ENCODE data around the gene CASTOR1.

The CASTOR1 gene

DNA sequence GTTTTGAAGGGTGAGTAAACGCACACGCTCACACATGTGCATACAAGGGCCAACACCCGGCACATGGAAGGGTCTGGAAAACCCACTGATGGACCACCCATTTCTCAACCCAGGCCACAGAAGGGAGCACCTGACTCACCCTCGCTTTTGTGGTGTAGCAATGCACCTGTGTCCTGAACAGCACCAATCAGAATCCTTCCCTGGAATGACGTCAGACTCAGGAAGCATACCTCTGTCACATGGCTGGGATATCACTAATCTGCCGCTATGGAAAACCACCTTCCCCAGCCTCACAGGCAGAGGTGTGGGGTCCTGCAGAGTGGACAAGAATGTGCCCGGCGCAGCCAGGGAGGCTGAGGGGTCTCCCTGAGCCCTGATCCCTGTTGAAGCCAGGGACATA lies 13.7 kb downstream of the CASTOR1 start:
- Histone ChIP-seq H3K27ac (ENCODE audit: insufficient read depth in 1 of 2, low read depth in 1 of 2, low read length in 2 of 2, poor library complexity in 1 of 2, severe bottlenecking in 2 of 2) (no peak overlapping the region), H3K9me3 (ENCODE audit: control extremely low read depth in 1 of 5, control insufficient read depth in 4 of 5, insufficient read depth in 2 of 5, low read depth in 1 of 5, low read length in 4 of 5) (no peaks in the 10 kb centered on the region), H3K4me3 (ENCODE audit: control insufficient read depth in 1 of 7, extremely low read depth in 1 of 7, insufficient read depth in 4 of 7, low read depth in 2 of 7, low read length in 6 of 7) (peak overlapping the region in 1 of 7 experiments; percentile 19), H3K27me3 (replicated peaks in 2 of 5; ENCODE audit: control insufficient read depth in 4 of 5, insufficient read depth in 5 of 5, low read length in 4 of 5) (no peaks in the 10 kb centered on the region), H3K4me1 (ENCODE audit: control extremely low read depth in 1 of 4, control insufficient read depth in 4 of 4, insufficient read depth in 4 of 4, low read length in 3 of 4) (peaks cover 9 to 81% (median 66%) of the 10 kb centered on the region in 4 experiments), H3K36me3 (ENCODE audit: control insufficient read depth in 4 of 4, insufficient read depth in 4 of 4, low read length in 3 of 4) (peaks cover 0 to 5% (median 1%) of the 10 kb centered on the region in 4 experiments)
- peak in 1 of 3 donors; percentile 49 for DNase-seq
- POLR2A ChIA-PET = no interaction called here
- 66% methylated on average over 8 of the region's 8 CpGs for WGBS (ENCODE audit: insufficient coverage)
- CTCF ChIA-PET = interaction anchor here (1.2 kb wide), 1 partner anchor 10 kb away, joined by 5 read pairs; no protein-coding TSS in a partner anchor

- no peaks in the 10 kb centered on the region for H3K27me3 ChIP-seq (replicated peaks in 2 of 5; ENCODE audit: control insufficient read depth in 4 of 5, insufficient read depth in 5 of 5, low read length in 4 of 5)
- ChIA-PET POLR2A (no interaction called here), CTCF (interaction anchor here (1.2 to 1.4 kb wide), 2 partner anchors 14 kb away, joined by 3 read pairs; no protein-coding TSS in a partner anchor)
- no peak overlapping the region for H3K27ac ChIP-seq (ENCODE audit: insufficient read depth in 1 of 2, low read depth in 1 of 2, low read length in 2 of 2, poor library complexity in 1 of 2, severe bottlenecking in 2 of 2)
- peaks cover 9 to 84% (median 68%) of the 10 kb centered on the region in 4 experiments for H3K4me1 ChIP-seq (ENCODE audit: control extremely low read depth in 1 of 4, control insufficient read depth in 4 of 4, insufficient read depth in 4 of 4, low read length in 3 of 4)
- H3K9me3 ChIP-seq (ENCODE audit: control extremely low read depth in 1 of 5, control insufficient read depth in 4 of 5, insufficient read depth in 2 of 5, low read depth in 1 of 5, low read length in 4 of 5) = no peaks in the 10 kb centered on the region
- WGBS (ENCODE audit: insufficient coverage) = 86% methylated on average over 9 of the region's 9 CpGs
- no peak for DNase-seq
- H3K36me3 ChIP-seq (ENCODE audit: control insufficient read depth in 4 of 4, insufficient read depth in 4 of 4, low read length in 3 of 4) = peaks cover 0 to 12% (median 1%) of the 10 kb centered on the region in 4 experiments
- no peak overlapping the region for H3K4me3 ChIP-seq (ENCODE audit: control insufficient read depth in 1 of 7, extremely low read depth in 1 of 7, insufficient read depth in 4 of 7, low read depth in 2 of 7, low read length in 6 of 7)
Observed at GRCh38 chr22:30274437-30274812, 14.9 kb downstream of the CASTOR1 start.

DNA sequence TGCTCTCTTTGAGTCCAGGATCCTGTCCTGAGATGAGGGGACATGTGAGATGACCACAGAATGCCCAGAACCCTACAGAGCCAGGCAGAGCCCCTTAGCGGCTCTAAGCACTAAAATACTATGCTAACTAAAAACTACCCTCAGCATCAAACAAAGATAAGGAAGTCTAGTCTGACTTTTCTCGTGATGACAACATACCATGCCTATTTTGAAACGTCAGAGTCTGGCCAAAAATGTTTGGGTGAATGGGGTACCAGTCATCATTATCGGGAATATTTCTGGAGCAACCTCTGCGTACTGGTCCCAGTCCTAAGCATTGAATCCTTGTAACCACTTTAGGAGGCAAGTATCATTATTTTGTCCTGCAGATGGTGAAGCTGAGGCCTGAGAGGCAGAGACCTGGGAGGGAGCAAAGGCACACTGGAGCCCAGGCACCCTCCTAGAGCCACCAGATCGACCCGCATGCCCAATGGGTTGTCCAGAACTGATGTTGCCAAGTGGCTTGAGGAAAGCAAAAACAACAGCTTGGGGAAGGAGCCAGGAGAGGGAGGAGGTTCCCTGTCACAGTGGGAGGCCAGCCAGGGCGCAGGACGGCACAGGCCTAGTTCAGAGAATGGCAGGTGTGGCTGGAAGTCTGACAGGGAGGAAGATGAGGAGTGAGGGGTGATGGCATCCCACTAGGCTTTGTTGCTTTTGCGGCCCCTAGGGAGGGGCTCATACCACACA lies 15.4 kb downstream of the CASTOR1 start:
- no peak for DNase-seq
- H3K9me3 ChIP-seq (ENCODE audit: control extremely low read depth in 1 of 5, control insufficient read depth in 4 of 5, insufficient read depth in 2 of 5, low read depth in 1 of 5, low read length in 4 of 5) = no peaks in the 10 kb centered on the region
- H3K36me3 ChIP-seq (ENCODE audit: control insufficient read depth in 4 of 4, insufficient read depth in 4 of 4, low read length in 3 of 4) = peaks cover 0 to 17% (median 1%) of the 10 kb centered on the region in 4 experiments
- no peak overlapping the region for H3K27ac ChIP-seq (ENCODE audit: insufficient read depth in 1 of 2, low read depth in 1 of 2, low read length in 2 of 2, poor library complexity in 1 of 2, severe bottlenecking in 2 of 2)
- CTCF ChIA-PET = interaction anchor here (1.2 to 1.4 kb wide), 2 partner anchors 13 to 14 kb away, joined by 3 read pairs; no protein-coding TSS in a partner anchor
- peaks cover 9 to 84% (median 68%) of the 10 kb centered on the region in 4 experiments for H3K4me1 ChIP-seq (ENCODE audit: control extremely low read depth in 1 of 4, control insufficient read depth in 4 of 4, insufficient read depth in 4 of 4, low read length in 3 of 4)
- POLR2A ChIA-PET = no interaction called here
- WGBS (ENCODE audit: insufficient coverage) = 69% methylated on average over 9 of the region's 10 CpGs
- no peaks in the 10 kb centered on the region for H3K27me3 ChIP-seq (replicated peaks in 2 of 5; ENCODE audit: control insufficient read depth in 4 of 5, insufficient read depth in 5 of 5, low read length in 4 of 5)
- H3K4me3 ChIP-seq (ENCODE audit: control insufficient read depth in 1 of 7, extremely low read depth in 1 of 7, insufficient read depth in 4 of 7, low read depth in 2 of 7, low read length in 6 of 7) = no peak overlapping the region

- ChIA-PET POLR2A (no interaction called here), CTCF (interaction anchor here (0.6 kb wide), 1 partner anchor 212 kb away, joined by 4 read pairs; no protein-coding TSS in a partner anchor)
- Histone ChIP-seq H3K27ac (ENCODE audit: insufficient read depth in 1 of 2, low read depth in 1 of 2, low read length in 2 of 2, poor library complexity in 1 of 2, severe bottlenecking in 2 of 2) (no peak overlapping the region), H3K27me3 (replicated peaks in 2 of 5; ENCODE audit: control insufficient read depth in 4 of 5, insufficient read depth in 5 of 5, low read length in 4 of 5) (no peaks in the 10 kb centered on the region), H3K36me3 (ENCODE audit: control insufficient read depth in 4 of 4, insufficient read depth in 4 of 4, low read length in 3 of 4) (peaks cover 0 to 23% (median 3%) of the 10 kb centered on the region in 4 experiments), H3K4me1 (ENCODE audit: control extremely low read depth in 1 of 4, control insufficient read depth in 4 of 4, insufficient read depth in 4 of 4, low read length in 3 of 4) (peaks cover 12 to 85% (median 70%) of the 10 kb centered on the region in 4 experiments), H3K4me3 (ENCODE audit: control insufficient read depth in 1 of 7, extremely low read depth in 1 of 7, insufficient read depth in 4 of 7, low read depth in 2 of 7, low read length in 6 of 7) (no peak overlapping the region), H3K9me3 (ENCODE audit: control extremely low read depth in 1 of 5, control insufficient read depth in 4 of 5, insufficient read depth in 2 of 5, low read depth in 1 of 5, low read length in 4 of 5) (no peaks in the 10 kb centered on the region)
- WGBS (ENCODE audit: insufficient coverage) = 92% methylated on average over 12 of the region's 16 CpGs
- no peak for DNase-seq
Observed at GRCh38 chr22:30272781-30273601, 16.3 kb downstream of the CASTOR1 start.

GRCh38 chr22:30270832-30271231 lies 18.5 kb downstream of the CASTOR1 start:
- ChIA-PET POLR2A (interaction anchor here (0.7 to 0.8 kb wide), 2 partner anchors 12 to 17 kb away, joined by 3 read pairs; no protein-coding TSS in a partner anchor), CTCF (interaction anchor here (1.9 kb wide), 1 partner anchor 10 kb away, joined by 5 read pairs; no protein-coding TSS in a partner anchor)
- Histone ChIP-seq H3K9me3 (ENCODE audit: control extremely low read depth in 1 of 5, control insufficient read depth in 4 of 5, insufficient read depth in 2 of 5, low read depth in 1 of 5, low read length in 4 of 5) (no peaks in the 10 kb centered on the region), H3K27me3 (replicated peaks in 2 of 5; ENCODE audit: control insufficient read depth in 4 of 5, insufficient read depth in 5 of 5, low read length in 4 of 5) (no peaks in the 10 kb centered on the region), H3K36me3 (ENCODE audit: control insufficient read depth in 4 of 4, insufficient read depth in 4 of 4, low read length in 3 of 4) (peaks cover 0 to 23% (median 3%) of the 10 kb centered on the region in 4 experiments), H3K4me1 (ENCODE audit: control extremely low read depth in 1 of 4, control insufficient read depth in 4 of 4, insufficient read depth in 4 of 4, low read length in 3 of 4) (peaks cover 12 to 86% (median 68%) of the 10 kb centered on the region in 4 experiments), H3K27ac (ENCODE audit: insufficient read depth in 1 of 2, low read depth in 1 of 2, low read length in 2 of 2, poor library complexity in 1 of 2, severe bottlenecking in 2 of 2) (peak overlapping the region; percentile 60 to 73), H3K4me3 (ENCODE audit: control insufficient read depth in 1 of 7, extremely low read depth in 1 of 7, insufficient read depth in 4 of 7, low read depth in 2 of 7, low read length in 6 of 7) (peak overlapping the region in 1 of 7 experiments; percentile 43)
- DNase-seq = peak; percentile 78 to 95 (median 94)
- WGBS (ENCODE audit: insufficient coverage) = 11% methylated on average over 10 of the region's 16 CpGs

- Histone ChIP-seq H3K9me3 (ENCODE audit: control extremely low read depth in 1 of 5, control insufficient read depth in 4 of 5, insufficient read depth in 2 of 5, low read depth in 1 of 5, low read length in 4 of 5) (no peaks in the 10 kb centered on the region), H3K27me3 (replicated peaks in 2 of 5; ENCODE audit: control insufficient read depth in 4 of 5, insufficient read depth in 5 of 5, low read length in 4 of 5) (no peaks in the 10 kb centered on the region), H3K4me3 (ENCODE audit: control insufficient read depth in 1 of 7, extremely low read depth in 1 of 7, insufficient read depth in 4 of 7, low read depth in 2 of 7, low read length in 6 of 7) (peak overlapping the region in 4 of 7 experiments; percentile 30 to 83 (median 72)), H3K4me1 (ENCODE audit: control extremely low read depth in 1 of 4, control insufficient read depth in 4 of 4, insufficient read depth in 4 of 4, low read length in 3 of 4) (peaks cover 10 to 93% (median 81%) of the 10 kb centered on the region in 4 experiments), H3K27ac (ENCODE audit: insufficient read depth in 1 of 2, low read depth in 1 of 2, low read length in 2 of 2, poor library complexity in 1 of 2, severe bottlenecking in 2 of 2) (peak overlapping the region; percentile 91 to 92), H3K36me3 (ENCODE audit: control insufficient read depth in 4 of 4, insufficient read depth in 4 of 4, low read length in 3 of 4) (peaks cover 0 to 39% (median 5%) of the 10 kb centered on the region in 4 experiments)
- CTCF ChIA-PET = interaction anchor here (1.6 to 1.8 kb wide), 2 partner anchors 13 to 43 kb away, joined by 3 to 5 read pairs; no protein-coding TSS in a partner anchor
- POLR2A ChIA-PET = interaction anchor here (0.6 kb wide), 1 partner anchor 17 kb away, joined by 3 read pairs; no protein-coding TSS in a partner anchor
- 78% methylated on average over 8 of the region's 8 CpGs for WGBS (ENCODE audit: insufficient coverage)
- no peak for DNase-seq
Observed at GRCh38 chr22:30268331-30268730, 21.0 kb downstream of the CASTOR1 start.
